Neural progenitor cell (in vitro differentiated cells): ENCODE results near the gene AMER1. TPM values are rescaled to one million over a fixed set of nuclear protein-coding genes. Genes with fewer than 3 reads are reported as not detected.

ENCODE experiments used
- DNase-seq: peaks from one replicate; pipeline ENCODE4 v3.0.0-alpha.2; 2016; ENCODE audit warnings: low spot score
- H2AFZ ChIP-seq: fragments of 200-600 bp; sonication (generic); replicated peaks from 2 replicates; pipeline ENCODE4 v1.6.1; 2016; ENCODE audit warnings: antibody characterized with exemption
- H3F3A ChIP-seq: fragments of 200-600 bp; sonication (generic); 2 replicates; pipeline ENCODE4 v1.6.1; 2016; ENCODE audit warnings: antibody characterized with exemption, low read depth
- H3K27ac ChIP-seq: fragments of 200-600 bp; sonication (generic); 2 replicates; pipeline ENCODE4 v1.5.1; 2016; ENCODE audit warnings: mild to moderate bottlenecking
- H3K27me3 ChIP-seq: fragments of 200-600 bp; sonication (generic); 2 replicates; pipeline ENCODE4 v1.6.1; 2016; ENCODE audit warnings: mild to moderate bottlenecking, moderate library complexity
- H3K36me3 ChIP-seq: fragments of 200-600 bp; sonication (generic); 2 replicates; pipeline ENCODE4 v1.5.1; 2016
- H3K4me1 ChIP-seq: fragments of 200-600 bp; sonication (generic); 2 replicates; pipeline ENCODE4 v1.6.1; 2016; ENCODE audit warnings: mixed run types
- H3K4me2 ChIP-seq: fragments of 200-600 bp; sonication (generic); 2 replicates; pipeline ENCODE4 v1.6.1; 2016
- H3K4me3 ChIP-seq: fragments of 200-600 bp; sonication (generic); 2 replicates; pipeline ENCODE4 v1.5.1; 2016
- H3K79me2 ChIP-seq: fragments of 200-600 bp; sonication (generic); 2 replicates; pipeline ENCODE4 v1.6.1; 2016; ENCODE audit warnings: low read depth
- H3K9ac ChIP-seq: fragments of 200-600 bp; sonication (generic); 2 replicates; pipeline ENCODE4 v1.6.1; 2016
- H3K9me3 ChIP-seq: fragments of 200-600 bp; sonication (generic); 2 replicates; pipeline ENCODE4 v1.5.1; 2016; ENCODE audit warnings: low read depth
- H4K20me1 ChIP-seq: fragments of 200-600 bp; sonication (generic); 2 replicates; pipeline ENCODE4 v1.6.1; 2016; ENCODE audit warnings: low read depth
- H3K27ac Mint-ChIP-seq: 3 replicates; pipeline ENCODE4 v1.8.0; 2021; ENCODE audit warnings: mixed read lengths
- H3K27me3 Mint-ChIP-seq: 2 replicates; pipeline ENCODE4 v1.8.0; 2022; ENCODE audit warnings: low read depth, mild to moderate bottlenecking, inconsistent platforms, moderate library complexity, mixed read lengths; ENCODE audit not compliant: insufficient read depth
- H3K36me3 Mint-ChIP-seq: 3 replicates; pipeline ENCODE4 v1.8.0; 2021; ENCODE audit warnings: mixed read lengths
- H3K4me1 Mint-ChIP-seq: 3 replicates; pipeline ENCODE4 v1.8.0; 2021; ENCODE audit warnings: mixed read lengths
- H3K4me3 Mint-ChIP-seq: 3 replicates; pipeline ENCODE4 v1.8.0; 2021; ENCODE audit warnings: mild to moderate bottlenecking, moderate library complexity, mixed read lengths
- H3K9me3 Mint-ChIP-seq: 3 replicates; pipeline ENCODE4 v1.8.0; 2020; ENCODE audit warnings: mixed read lengths
- CTCF ChIP-seq: fragments of 200-600 bp; sonication (generic); IDR thresholded peaks from 2 replicates; pipeline ENCODE4 v1.5.1; 2017; ENCODE audit warnings: antibody characterized with exemption, mild to moderate bottlenecking
- EZH2 ChIP-seq: fragments of 200-600 bp; sonication (generic); IDR thresholded peaks from 2 replicates; pipeline ENCODE4 v1.6.1; 2017; ENCODE audit warnings: antibody characterized with exemption, mild to moderate bottlenecking, moderate library complexity
- EZH2phosphoT487 ChIP-seq: fragments of 200-600 bp; sonication (generic); IDR thresholded peaks from 2 replicates; pipeline ENCODE4 v1.6.1; 2017; ENCODE audit warnings: antibody characterized with exemption
- total RNA-seq: library from RNA; depleted of rRNA; stranded (reverse); fragments of >200 nt; gene quantifications from 2 replicates; pipeline ENCODE4 v1.2.3, GENCODE V29; 2015; ENCODE audit warnings: low replicate concordance

The AMER1 gene
- 6.7 and 7.8 TPM in 2 replicates for total RNA-seq

- H3K4me1 Mint-ChIP-seq: peaks cover 22% of the 10 kb centered on the region
- H3K27ac Mint-ChIP-seq: no peak within 1 kb of the TSS
- peak within 1 kb of the TSS; percentile 44 for H2AFZ ChIP-seq
- H3K27ac ChIP-seq: peak within 1 kb of the TSS; percentile 46
- peaks cover 4% of the 10 kb centered on the region for H4K20me1 ChIP-seq
- H3K79me2 ChIP-seq: no peaks in the 10 kb centered on the region
- H3K4me2 ChIP-seq: peak within 1 kb of the TSS; percentile 79
- peaks cover 7% of the 10 kb centered on the region for H3K27me3 ChIP-seq
- H3K36me3 Mint-ChIP-seq: no peaks in the 10 kb centered on the region
- H3K9ac ChIP-seq: no peak within 1 kb of the TSS
- peaks cover 9% of the 10 kb centered on the region for H3F3A ChIP-seq
- peak within 1 kb of the TSS; percentile 89 for H3K4me3 Mint-ChIP-seq
- H3K4me3 ChIP-seq: peak within 1 kb of the TSS; percentile 58
- no peaks in the 10 kb centered on the region for H3K36me3 ChIP-seq
- DNase-seq: no peak
- no peaks in the 10 kb centered on the region for H3K27me3 Mint-ChIP-seq
- H3K9me3 ChIP-seq: no peaks in the 10 kb centered on the region
- TF ChIP-seq EZH2phosphoT487: no peak
- no peak for TF ChIP-seq CTCF
- TF ChIP-seq EZH2: no peak
- no peaks in the 10 kb centered on the region for H3K4me1 ChIP-seq
- H3K9me3 Mint-ChIP-seq: peaks cover 10% of the 10 kb centered on the region
These were observed at the start of gene AMER1 for GRCh38 chrX:64205441-64205734. Gene AMER1, minus strand, starts transcription at chrX:64205708. Its CDS starts 12,422 bp downstream, at chrX:64193286.

DNA sequence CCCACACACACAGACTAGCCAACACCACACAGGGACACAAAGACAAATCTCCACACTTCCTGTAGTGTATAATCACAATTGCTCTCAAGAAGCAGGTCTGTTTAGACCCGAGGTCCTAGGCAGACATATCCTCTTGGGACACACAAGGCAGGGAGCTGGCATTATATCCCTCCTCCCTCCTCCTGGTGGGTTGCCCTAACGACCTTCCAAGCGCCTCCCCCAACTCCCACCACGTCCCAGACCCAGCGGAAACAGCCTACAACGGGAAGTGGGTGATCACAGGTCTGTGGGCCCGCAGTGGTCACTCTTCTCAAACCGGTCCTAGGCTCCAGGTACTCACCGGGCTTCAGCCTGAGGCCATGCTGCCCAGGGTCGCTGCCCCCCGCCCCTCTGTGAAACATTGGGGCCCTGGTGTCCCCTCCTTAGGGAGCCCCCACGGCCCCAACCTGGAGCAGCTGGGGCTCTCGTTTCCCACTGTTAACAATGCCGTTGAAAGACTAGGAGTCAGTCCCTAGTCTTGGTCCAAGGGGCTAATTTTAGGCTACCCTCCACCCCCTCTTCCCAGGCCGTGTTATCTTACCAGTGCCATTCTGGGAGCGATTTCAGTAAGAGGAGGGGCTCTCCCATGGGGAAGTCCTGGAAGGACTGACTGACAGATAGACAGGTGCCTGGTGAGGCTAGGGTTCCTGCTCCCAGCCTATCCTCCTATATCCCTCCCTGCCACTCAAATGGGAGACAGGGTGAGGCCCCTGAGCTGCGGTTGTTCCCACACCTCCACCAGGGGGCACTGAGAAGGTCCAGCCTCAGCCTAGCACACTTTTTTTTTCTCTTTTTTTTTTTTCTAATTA, 24.8 kb upstream of the AMER1 start, which contains the start of gene ASB12:
ASB12 (minus strand) TSS at position 485 of the 848 bp plus-strand sequence. CDS start 4,957 bp downstream, outside the sequence.
- no peak within 1 kb of the TSS for H3K27ac ChIP-seq
- Mint-ChIP-seq H3K27me3 (no peaks in the 10 kb centered on the region), H3K36me3 (no peaks in the 10 kb centered on the region), H3K4me1 (no peaks in the 10 kb centered on the region), H3K4me3 (no peak within 1 kb of the TSS), H3K9me3 (peaks cover 6% of the 10 kb centered on the region), H3K27ac (no peak within 1 kb of the TSS)
- H3F3A ChIP-seq: no peaks in the 10 kb centered on the region
- no peaks in the 10 kb centered on the region for H3K4me1 ChIP-seq
- H2AFZ ChIP-seq: no peak within 1 kb of the TSS
- no peaks in the 10 kb centered on the region for H3K79me2 ChIP-seq
- no peak for DNase-seq
- H3K9me3 ChIP-seq: peaks cover 10% of the 10 kb centered on the region
- no peak within 1 kb of the TSS for H3K4me3 ChIP-seq
- H3K4me2 ChIP-seq: no peak within 1 kb of the TSS
- H4K20me1 ChIP-seq: no peaks in the 10 kb centered on the region
- no peak within 1 kb of the TSS for H3K9ac ChIP-seq
- H3K27me3 ChIP-seq: no peaks in the 10 kb centered on the region
- TF ChIP-seq CTCF (no peak), EZH2 (no peak), EZH2phosphoT487 (no peak)
- no peaks in the 10 kb centered on the region for H3K36me3 ChIP-seq

- no peaks in the 10 kb centered on the region for H3K4me1 ChIP-seq
- peak; percentile 3 for DNase-seq
- Mint-ChIP-seq H3K9me3 (peaks cover 6% of the 10 kb centered on the region), H3K36me3 (no peaks in the 10 kb centered on the region), H3K4me1 (no peaks in the 10 kb centered on the region), H3K4me3 (no peak overlapping the region), H3K27me3 (no peaks in the 10 kb centered on the region), H3K27ac (no peak overlapping the region)
- H4K20me1 ChIP-seq: no peaks in the 10 kb centered on the region
- H3K4me3 ChIP-seq: no peak overlapping the region
- no peaks in the 10 kb centered on the region for H3K27me3 ChIP-seq
- H2AFZ ChIP-seq: no peak overlapping the region
- no peaks in the 10 kb centered on the region for H3K79me2 ChIP-seq
- no peak overlapping the region for H3K27ac ChIP-seq
- H3F3A ChIP-seq: no peaks in the 10 kb centered on the region
- no peaks in the 10 kb centered on the region for H3K36me3 ChIP-seq
- H3K4me2 ChIP-seq: no peak overlapping the region
- H3K9me3 ChIP-seq: peaks cover 10% of the 10 kb centered on the region
- TF ChIP-seq CTCF: no peak
- TF ChIP-seq EZH2phosphoT487: no peak
- no peak overlapping the region for H3K9ac ChIP-seq
These were observed 23.6 kb upstream of the AMER1 start for GRCh38 chrX:64229154-64229553.
